ENCODE measurements around the gene SLC51B.

SLC51B gene

GRCh38 chr15:65100442-65100841 lies 55.3 kb downstream of the SLC51B start:
- no peak for DNase-seq (ENCODE audit: low read depth)

- peak; percentile 12 for DNase-seq (ENCODE audit: low read depth)
These were observed 56.3 kb downstream of the SLC51B start for GRCh38 chr15:65101411-65101890.

DNA sequence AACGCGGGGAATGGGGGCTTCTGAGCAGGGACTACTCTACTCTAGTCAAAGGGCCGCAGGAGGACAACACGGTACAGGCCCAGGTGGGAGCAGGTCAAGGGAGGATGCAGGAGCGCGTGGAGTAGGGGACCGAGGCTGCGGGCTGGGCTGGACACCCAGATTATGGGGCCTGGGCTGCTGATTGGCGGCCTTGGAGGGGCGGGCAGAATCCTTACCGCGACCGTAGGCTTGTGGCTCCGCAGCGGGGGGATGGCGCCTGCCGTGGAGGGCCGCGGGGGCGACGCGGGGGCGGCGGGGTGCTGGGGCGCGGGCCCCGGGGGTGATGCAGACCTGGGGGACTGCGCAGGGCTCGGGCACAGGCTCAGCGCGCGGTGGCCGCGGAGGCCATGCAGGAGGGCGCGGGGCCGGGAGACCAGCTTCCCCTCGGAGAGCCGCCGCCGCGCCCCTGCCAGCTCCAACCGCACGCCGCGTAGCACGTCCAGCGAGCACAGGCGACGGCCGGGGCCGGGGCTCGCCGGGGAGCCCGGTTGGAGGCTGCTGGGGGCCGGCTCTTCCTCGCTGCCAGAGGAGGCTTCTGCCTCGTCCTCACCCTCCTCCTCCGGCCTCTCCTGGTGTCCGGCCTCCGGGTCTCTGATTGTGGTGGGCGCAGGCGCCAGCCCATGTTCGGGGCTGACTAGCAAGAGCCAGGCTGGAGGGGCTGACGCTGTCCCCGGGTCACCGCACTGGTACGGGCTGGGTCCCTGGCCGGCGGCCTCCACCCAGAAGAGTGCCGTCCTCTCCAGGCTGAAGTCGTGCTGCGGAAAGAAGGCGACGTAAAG lies 56.9 kb downstream of the SLC51B start:
- no peak for DNase-seq (ENCODE audit: low read depth)

DNA sequence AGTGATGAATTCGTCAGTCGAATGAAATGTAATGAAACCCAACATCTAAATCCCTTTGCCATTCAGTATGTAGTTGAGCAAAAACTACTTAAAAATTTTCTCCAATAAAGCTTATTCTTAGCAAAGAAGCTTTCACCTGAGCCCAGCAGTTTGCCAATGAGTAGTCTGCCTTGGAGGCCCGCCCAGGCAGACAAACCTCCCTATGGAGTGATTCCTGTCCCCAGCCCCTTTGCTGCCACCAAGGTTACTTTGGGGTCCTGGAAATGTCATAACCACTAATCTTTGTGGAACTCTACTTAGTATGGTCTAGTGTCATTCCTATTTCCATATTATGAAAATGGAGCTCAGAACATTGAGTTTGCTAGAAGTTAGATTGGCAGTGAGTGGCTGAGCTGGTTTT lies 57.7 kb downstream of the SLC51B start:
- DNase-seq (ENCODE audit: low read depth), result no peak

Data from stimulated activated CD4-positive, alpha-beta T cell treated with anti-CD3 and anti-CD28 coated beads, Interleukin-2, amount 100 ng/mL, for 4 hours (primary cell).